NCI-H2171 (cell line): ENCODE data around the gene ARPC2.
"Not testable (repeated sequence)": the region's sequence is repeated elsewhere in the genome, so short reads cannot be mapped to it uniquely, and the experiment has no call there.

Experiments used
- DNase-seq: peaks from one replicate; lab custom pipeline; 2025; lab: John Stamatoyannopoulos, UW

ARPC2 gene

DNA sequence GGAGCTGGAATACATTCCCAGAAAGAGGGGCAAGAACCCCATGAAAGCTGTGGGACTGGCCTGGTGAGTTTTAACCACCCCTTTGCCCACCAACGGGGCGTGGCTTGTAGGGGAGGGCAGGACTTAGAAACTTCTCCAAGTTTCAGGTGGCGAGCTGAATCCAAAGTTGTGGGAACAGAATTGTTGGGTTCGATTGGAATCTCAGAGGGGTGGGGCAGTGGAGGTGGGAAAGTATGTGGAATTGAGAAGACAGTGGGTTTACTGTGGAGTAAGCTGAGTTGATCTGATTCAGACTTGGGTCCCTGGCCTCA, 54.5 kb downstream of the ARPC2 start:
- no peak for DNase-seq

DNA sequence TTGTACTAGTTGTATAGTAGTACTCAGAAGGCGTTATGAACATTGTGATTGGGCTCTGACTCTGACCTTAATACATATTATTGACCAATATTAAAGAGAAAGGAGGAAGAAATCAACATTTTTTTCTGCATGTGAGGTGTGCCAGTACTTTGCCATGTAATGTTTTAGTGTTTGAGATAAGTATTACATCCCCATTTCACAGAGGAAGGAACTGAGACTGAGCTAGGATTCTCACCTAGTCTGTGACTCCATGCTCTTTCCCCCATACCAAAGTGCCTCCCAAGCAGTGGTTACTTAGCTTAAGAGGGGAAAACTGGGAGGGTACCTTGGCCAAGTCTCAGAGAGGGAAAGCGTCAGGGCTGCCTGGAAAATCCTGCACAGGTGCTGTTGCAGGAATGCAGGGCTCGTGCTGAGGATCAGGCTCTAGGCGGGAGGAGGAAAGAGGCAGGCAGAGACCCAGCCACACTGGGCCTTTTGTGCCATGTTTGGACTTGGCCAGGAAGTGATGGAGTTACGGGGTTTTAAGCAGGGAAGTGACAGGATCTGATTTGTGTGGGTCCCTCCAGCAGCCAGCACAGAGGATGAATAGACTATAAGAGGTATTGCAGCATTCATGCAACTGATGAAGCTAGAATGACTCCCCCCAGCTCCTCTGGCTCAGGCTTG, 55.0 kb downstream of the ARPC2 start:
- no peak for DNase-seq

DNA sequence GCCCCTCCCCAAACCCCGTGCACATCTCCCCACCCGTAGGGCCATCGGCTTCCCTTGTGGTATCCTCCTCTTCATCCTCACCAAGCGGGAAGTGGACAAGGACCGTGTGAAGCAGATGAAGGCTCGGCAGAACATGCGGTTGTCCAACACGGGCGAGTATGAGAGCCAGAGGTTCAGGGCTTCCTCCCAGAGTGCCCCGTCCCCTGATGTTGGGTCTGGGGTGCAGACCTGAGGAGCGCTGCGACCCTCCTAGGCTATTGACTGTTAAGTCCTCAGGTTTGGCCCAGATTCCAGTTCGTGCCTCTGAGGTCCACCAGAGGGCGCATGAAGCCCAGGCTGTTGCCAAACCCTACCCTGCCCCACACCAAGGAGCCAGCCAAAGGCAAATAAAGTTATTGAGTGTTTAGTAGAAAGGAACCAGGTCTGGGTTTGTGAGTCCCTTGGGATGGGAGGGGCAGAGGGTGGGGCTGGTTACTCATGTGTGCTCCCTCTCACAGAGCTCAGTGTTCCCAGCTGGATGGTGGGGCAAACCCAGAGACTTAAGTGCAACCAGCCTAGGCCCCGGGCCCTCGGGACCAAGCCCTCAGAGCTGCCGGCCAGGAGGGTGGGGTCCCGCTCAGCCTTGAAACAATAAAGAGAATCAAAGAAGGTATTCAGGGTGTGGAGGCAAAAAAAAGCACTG, 55.7 kb downstream of the ARPC2 start:
- peak; percentile 67 for DNase-seq

DNA sequence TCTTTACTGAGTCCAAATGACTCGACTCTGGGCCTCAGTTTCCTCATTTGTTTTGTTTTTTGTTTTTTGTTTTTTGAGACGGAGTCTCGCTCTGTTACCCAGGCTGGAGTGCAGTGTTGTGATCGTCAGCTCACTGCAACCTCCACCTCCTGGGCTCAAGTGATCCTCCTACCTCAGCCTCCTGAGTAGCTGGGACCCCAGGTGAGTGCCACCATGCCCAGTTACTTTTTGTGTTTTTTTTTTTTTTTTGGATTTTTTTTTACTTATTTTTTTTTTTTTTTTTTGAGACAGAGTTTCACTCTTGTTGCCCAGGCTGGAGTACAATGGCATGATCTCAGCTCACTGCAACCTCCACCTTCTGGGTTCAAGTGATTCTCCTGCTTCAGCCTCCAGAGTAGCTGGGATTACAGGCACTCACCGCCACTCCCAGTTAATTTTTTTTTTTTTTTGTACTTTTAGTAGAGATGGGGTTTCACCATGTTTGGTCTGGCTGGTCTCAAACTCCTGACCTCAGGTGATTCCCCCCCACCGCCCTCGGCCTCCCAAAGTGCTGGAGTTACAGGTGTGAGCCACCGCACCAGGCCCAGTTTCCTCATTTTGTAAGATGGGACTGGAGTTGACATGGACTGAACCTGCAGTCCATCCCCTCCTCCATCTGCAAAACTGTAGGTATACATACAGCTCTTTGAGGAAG, 56.4 kb downstream of the ARPC2 start:
- not testable (repeated sequence) for DNase-seq

DNA sequence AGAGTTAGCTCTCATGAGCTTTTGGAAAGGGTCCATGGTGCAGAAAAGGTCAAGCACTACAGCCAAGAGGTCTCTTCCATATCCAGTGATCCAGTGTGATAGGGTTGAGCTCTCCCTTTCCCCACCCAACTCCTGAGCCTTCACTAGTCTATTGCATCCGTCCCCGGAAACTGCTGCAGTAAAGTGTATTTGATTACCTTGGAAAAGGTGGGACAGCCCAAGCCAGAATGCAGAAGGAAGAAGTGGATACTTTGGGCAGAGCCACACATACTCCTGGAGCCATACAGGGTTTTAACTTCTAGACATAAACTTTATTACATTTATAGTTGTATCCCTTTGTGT, 56.9 kb downstream of the ARPC2 start:
- DNase-seq, result no peak

DNA sequence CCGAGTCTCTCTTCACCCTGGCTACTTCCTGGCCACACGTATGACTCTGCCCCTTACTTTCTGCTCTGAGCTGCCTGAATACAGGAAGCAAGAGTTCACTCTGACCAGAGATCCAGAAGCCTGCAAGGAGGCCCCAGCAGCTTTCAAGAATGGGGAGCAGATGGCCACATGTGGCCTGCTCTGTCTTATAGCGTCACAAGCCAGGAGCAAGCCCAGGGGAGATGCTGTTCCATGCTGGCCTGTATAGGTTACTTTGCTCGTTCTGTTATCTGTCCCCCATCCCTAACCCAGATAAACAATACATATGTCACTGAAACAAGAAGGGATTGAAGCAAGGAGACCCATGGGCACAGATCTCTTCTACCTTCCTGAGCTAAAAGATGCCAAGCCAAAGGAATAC, 57.6 kb downstream of the ARPC2 start:
- DNase-seq, result no peak

DNA sequence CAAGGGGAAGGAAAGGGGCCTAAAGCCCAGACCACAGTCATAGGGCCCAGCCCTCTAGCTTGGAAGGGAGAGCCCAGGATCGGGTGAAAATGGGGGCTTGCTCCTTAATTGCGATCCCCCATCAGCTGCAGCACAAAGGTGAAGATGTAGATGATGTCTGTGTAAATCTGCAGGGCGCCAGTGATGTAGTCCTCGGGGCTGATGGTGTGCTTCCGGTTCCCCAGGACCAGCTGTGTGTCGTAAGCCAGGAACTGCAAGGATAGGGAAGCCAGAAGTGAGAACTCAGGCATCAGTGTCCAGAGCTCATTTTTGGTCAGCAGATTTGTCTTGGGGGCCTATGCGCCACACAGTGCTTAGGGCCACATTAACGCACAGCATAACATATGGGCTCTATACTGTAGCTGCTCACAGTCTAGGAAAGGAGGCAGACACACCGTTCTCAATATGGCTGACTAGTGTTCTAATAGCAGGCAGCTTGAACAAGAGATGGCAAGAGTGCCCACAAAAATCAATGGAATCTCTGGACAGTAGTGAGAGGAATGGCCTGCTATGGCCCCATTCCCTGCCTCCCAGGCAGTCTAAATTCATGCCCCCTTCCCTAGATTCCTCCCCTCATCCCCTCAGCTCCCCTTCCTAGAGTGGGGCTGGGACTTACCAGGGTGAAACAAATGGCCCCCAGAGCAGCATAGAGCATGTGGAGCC, 58.5 kb downstream of the ARPC2 start:
- no peak for DNase-seq

DNA sequence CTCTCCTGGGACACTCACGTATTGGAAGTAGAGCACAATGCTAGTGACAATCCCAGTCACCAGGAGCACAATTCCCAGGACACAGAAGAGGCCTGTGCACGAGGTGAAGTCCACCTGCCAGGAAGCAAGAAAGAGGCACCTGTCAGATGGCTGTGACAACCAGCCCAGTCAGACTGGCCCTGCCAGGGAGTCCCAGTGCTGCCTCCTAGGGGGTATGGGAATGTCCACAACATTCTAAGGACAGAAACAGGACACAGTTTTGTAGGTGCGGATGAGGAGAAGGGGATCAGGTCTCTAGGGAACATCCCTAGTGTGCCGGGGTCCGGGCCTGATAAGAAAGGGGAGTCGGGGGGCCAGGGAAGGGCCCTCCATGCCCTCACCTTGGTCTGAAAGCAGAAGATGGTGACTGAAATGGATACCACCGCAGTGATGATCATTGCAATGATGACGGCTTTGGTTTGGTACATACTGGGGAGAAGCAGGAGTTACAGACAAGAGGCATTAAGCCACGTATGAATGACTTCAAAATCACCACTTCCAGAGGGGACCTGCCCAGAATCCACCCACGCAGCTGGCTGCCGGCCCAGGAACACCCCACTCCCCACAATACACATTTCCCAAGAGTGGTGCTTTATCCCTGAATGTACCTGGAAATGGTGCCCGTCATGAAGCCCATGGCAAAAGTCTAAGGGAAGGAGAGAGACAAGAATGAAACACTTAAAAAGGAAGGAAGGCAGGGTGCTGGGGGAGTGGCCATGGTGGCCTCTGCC, 60.2 kb downstream of the ARPC2 start:
- DNase-seq, result no peak

DNA sequence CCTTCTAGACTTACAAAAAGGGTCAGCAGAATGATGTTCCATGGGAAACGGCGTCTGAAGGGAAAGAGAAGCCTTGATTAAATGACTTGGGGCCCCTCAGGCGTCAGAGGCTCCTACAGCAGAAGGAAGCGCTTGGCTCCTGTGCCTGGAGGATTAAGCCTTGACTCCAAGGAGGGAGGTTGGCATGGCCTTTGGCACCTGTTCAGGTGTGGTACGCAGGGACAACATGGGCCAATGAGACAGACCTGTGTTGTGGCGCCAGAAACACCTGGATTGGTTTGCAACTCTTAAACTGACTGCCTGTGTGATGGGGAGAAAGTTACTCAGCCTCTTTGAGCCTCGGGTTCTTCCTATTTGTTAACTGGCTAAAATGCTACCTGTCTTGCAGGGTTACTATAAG, 60.9 kb downstream of the ARPC2 start:
- no peak for DNase-seq

DNA sequence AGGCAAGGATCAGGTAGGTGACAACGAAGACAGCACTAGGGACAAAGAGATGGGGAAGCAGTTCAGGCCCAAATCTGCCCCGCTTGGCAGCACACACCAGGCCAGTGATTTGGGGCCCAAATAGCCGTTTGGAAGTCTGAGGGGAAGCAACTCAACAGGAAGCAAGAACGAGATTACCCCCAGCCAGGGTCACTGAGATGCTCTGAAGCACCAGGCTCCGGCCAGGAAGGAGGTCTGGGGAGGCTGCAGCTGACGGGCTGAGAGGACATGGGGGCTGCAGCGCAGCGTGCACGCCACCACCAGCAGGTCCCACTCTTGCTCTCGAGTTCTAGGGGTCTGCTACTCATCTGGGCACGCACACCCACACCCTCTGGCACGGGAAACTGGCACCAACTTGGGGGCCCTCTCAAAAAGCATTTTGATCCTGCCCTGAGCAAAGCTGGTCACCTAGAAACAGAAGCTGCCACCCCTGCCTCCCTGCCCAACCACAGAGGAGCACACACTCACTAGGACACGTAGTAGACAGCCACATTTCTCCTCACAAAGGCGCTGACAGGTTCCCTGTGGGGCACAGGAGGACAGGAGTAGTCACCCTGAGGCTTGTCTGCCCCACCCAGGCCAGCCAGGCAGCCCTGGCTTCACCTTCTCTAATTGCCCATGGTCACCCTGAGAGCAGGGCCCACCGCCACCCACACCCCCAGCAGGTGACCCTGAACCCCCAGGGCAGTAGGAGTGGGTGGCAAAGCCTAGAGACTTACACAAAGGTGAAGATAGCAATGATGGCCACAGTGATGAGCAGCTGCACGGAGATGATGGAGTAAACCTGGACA, 61.8 kb downstream of the ARPC2 start:
- no peak for DNase-seq

DNA sequence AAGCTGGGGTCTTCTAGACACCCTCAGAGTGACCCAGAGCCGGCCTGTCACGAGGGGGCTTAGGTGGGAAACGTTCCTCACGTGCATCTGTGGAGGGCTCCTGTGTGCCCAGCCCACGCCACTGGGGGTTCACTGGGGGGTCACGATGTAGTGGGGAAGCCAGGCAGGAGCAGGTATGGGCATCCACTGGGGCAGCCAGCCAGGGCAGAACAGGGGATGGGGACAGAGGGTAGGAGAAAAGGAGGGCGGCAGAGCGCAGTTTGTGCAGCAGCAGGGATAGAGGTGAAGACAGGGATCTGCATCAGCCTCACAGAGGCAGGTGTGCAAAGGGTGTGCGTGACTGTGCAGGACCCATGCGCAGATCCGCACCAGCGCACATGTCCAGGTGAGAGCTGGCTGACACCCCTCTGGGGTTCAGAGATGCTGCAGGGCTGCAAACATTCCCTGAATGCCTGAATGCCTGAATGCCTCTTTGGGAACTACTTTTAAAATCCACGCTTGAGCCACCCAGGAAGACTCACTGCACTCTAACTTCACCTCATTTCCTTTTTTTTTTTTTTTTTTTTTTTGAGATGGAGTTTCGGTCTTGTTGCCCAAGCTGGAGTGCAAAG, 63.4 kb downstream of the ARPC2 start:
- no peak for DNase-seq

DNA sequence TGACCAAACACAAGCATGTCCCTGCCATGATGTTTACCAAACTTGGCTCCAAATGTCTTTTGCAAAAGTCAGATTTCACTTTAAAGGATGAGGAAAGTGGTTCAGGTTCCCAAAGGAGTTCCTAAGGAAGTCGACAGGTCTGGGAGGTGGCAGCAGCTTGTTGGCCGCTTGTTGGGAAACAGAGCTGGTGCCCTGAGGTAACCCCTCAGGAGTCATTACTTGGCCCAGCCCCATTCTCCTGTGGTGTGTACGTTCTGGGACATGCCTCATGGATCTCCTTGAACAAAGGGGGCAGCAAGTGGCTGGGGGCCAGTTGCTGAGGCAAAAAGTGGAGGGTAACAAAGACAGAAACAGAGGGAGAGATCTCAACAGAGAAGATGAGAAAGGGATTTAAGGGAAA, 64.5 kb downstream of the ARPC2 start:
- DNase-seq, result no peak

DNA sequence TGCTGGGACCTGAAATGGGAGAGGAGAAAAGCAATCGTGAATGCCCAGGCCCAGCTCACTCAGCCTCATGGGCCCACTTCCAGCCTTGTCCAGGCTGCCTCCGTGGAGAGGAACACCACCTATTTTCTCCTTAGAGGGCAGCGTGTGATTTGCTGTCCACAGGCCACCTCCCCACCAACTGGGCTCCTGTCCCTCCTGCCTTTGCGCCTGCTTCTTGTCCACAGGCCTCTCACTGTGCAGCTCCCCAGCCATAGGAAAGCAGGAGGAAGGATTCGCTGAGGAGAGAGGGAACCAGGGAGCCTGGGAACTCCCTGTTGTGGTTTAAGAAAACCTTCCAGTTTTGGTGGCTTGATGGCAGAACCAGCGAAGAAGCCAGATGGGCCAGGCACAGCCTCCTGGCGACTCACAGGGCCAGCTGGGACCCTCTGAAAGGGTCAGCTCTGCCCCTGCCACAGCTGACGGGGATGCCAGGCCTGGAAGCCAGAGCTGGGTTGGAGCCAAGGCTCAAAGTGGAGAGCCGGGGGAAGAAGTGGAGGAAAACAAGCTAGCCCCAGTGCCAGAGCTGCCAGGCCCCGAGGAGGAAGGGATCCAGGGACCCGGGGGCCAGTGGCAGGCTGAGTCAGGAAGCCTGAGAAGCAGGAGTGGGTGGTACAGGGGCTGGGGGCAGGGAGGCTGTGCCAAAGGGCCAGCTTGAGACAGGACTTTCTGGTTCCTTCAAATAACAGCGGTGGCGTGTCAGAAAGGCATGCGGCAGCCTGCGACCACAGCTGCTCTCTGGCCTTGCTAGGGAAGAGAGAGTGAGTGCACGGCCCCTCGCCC, 65.4 kb downstream of the ARPC2 start:
- DNase-seq, result peak; percentile 18

DNA sequence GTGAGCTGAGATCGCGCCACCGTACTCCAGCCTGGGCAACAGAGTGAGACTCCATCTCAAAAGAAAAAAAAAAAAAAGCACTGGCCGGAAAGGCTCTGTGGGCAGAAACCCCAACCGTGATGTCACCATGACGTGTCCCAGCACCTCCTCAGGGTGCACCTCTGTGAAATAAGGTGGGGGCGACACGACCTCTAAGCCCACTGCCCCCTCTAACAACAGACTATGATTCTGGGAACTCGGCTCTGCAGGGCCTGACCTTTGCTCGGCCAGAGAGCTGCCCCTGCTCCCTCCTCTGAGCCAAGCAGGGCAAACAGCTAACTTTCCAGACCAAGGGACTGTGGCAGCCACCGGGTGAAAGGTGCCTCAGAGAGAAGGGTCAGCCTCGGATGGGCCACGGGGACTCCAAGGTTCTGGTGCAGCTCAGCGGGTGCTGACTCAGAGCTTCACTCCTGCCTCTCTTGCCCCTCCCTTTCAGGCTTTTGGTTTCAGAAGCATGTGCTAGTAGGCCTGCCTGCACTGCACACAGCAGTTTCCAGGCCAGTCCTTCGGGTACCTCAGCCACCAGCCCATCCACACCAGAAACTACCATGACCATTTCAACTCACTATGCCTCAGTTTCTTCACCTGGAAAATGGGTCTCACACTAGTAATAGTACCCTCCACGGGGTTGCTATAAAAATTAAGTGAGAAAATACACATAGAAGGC, 67.3 kb downstream of the ARPC2 start:
- no peak for DNase-seq

DNA sequence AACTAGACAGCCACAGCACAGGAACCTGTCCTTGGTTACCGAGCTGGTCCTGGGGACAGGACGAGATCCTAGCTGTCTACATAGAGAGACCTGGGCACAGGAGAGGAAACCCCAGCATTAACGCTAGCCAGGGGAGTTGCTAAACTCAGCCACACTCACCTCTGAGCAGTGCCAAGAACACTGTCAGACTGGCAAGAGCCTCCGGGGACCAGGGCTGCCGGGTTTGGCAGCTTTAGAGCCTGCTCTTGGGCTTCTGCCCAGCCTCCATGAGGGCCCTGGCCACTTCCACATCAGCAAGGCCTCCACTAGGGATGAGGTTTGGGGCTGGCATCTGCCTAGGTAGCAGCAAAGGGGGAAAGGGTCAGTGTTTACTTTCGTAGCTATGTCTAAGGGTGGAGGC, 68.6 kb downstream of the ARPC2 start:
- peak; percentile 7 for DNase-seq

DNA sequence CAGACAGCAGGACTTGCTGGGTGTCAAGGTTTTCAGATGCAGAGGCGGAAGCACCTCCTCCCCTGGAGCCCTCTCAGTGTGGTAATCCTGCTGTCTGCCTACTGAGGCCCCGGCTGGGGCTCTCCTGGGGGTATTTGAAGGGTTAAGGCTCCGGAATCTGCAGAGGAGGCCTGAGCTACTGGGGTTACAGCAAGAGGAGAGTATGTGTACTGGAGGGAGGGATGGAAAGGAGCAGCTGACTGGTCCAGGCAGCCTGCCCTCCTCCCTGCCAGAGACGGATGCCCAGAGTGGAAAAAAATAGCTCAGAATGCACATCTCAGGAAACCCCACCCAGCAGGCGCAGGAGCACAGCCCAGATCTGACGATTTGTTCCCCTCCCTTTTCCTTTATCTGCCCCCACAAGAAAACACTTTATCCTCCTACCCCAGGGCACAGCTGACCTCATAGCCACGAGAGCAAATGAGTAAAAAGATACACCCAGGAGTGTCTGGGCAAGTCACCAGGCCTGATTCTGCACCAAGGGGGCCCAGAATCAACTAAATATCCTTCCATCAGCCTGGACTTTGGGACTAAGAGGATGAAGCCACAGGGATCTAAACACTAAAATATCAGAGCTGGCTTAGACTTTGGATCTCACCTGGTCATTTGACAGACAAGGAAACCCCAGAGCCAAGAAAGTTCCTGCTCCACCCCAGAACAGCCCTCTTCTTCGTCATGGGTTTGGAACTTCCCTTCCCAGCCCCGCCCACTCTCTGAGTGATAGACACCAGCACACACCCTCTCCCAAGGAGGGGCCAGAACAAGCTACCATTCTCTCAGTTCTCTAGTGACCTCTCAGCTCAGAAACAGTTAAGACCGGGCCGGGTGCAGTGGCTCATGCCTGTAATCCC, 69.8 kb downstream of the ARPC2 start:
- no peak for DNase-seq

DNA sequence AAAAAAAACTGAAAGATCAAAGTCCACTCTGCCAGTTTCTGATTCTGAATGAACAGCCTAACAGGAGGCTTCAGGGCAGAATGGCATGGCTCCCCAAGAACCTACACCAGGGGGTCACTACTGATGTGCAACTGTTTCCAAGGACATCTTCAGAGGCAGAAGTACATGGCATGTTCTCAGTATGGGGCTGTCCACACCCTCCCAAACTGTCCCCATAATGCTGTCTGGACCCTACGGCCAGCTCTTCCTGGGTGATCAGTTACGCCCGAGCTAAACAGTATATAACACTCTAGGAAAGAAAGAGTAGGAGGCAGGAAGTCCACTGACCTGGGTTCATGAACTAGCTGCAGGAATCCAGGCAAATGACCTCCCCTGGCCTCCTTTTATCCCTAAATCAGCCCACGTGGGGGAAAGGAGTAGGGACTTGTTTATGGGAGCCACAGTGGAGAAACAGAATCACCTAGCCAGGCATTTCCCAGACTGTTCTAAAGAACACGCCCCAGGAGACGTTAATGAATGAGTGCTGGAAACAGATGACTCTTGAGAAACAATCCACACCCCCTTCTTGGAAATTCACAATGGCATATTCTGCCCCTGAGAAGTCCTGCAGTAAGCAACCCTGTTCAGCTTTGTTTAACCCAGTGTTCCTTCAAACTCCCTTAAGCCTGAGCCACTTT, 72.8 kb downstream of the ARPC2 start:
- DNase-seq, result no peak
